ENCODE results near the gene MPRIP.

The MPRIP gene

DNA sequence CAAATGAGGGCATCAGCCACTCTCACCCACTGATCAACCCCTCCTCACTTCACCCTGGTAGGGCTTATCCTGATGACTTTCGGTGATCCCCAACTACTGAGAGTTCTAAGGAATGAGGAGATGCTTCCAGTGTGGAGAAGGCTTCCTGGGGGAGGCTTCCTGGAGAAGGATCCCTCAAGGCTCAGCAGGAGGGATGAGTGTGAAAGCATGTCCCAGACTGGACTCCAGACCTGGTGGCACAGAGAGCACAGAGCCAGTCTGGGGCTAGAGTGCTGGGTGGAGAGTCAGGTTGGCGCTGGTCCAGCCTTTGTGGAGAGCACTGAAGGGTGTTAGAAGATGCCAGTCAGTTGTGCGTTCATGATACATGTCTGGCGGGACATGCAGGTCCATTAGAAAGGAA lies 110.1 kb downstream of the MPRIP start:
- DNase-seq (ENCODE audit: extremely low read depth, low read depth): no peak
- TF ChIP-seq, protein P1, sequence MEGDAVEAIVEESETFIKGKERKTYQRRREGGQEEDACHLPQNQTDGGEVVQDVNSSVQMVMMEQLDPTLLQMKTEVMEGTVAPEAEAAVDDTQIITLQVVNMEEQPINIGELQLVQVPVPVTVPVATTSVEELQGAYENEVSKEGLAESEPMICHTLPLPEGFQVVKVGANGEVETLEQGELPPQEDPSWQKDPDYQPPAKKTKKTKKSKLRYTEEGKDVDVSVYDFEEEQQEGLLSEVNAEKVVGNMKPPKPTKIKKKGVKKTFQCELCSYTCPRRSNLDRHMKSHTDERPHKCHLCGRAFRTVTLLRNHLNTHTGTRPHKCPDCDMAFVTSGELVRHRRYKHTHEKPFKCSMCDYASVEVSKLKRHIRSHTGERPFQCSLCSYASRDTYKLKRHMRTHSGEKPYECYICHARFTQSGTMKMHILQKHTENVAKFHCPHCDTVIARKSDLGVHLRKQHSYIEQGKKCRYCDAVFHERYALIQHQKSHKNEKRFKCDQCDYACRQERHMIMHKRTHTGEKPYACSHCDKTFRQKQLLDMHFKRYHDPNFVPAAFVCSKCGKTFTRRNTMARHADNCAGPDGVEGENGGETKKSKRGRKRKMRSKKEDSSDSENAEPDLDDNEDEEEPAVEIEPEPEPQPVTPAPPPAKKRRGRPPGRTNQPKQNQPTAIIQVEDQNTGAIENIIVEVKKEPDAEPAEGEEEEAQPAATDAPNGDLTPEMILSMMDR (IDR thresholded peaks at IDR 0.05; ENCODE audit: low read depth, low read length): no peak

DNA sequence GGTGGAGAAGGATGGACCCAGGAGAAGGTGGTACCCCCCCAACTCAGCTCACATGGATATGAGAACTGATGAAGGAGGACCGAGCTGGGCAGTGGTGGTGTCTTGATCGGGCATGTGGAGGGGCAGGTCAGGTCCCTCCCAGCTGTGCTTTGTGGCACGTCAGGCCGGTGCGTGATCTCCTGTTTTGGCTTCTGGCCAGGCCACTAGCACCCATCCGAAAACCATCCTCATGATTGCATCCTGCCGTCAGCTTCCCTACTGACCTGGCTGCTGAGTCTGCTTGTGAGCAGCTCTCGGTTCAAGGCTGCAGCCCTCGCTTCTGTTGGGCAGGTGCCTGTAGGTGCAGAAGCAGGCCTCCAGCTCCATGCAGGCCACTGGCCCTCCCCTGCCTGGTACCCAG lies 110.8 kb downstream of the MPRIP start:
- TF ChIP-seq, protein P1 (IDR thresholded peaks at IDR 0.05; ENCODE audit: low read depth, low read length): no peak
- no peak for DNase-seq (ENCODE audit: extremely low read depth, low read depth)

DNA sequence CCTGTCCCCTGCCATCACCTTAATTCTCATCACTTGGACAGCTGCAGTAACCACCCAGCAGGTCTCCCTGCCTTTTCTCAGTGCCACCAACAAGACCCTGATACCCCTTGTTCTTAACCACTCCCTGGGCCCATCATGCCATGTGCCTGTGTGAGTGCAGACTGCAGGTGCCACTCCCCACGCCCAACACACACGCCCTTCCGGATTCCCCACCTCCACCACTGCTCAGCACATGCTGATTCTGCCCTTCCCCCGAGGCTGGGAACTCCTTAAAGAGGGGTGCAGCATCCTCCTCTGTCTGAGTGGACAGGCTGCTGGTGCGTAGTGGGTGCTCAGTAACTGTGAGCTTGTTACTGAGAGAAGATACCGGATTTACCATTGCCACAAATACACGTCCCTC lies 111.5 kb downstream of the MPRIP start:
- TF ChIP-seq, protein P1 (IDR thresholded peaks at IDR 0.05; ENCODE audit: low read depth, low read length): no peak

DNA sequence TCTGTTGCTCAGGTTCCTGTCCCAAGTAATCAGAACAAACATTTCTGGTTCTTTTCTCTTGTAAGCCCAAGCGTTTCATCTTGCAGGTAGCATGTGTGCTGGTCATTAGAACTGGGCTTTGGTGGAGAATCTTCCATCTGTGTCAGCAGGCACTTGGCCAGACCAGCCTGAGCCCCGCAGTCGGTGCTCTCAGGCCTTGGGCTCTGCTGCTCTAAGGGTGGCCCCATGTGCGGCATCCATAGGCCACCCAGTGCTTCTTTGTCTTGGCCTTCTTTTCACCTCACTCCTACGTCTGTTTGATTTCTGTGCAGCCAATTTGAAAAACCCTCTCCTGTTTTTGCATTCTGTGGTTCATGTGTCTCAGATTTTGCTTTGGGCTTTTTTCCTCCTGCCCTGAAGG lies 112.3 kb downstream of the MPRIP start:
- TF ChIP-seq, protein P1 (IDR thresholded peaks at IDR 0.05; ENCODE audit: low read depth, low read length): no peak
- DNase-seq (ENCODE audit: extremely low read depth, low read depth): no peak

More for the DNA sequence above, 111.5 kb downstream of the MPRIP start:
- DNase-seq (ENCODE audit: extremely low read depth, low read depth): no peak

DNA sequence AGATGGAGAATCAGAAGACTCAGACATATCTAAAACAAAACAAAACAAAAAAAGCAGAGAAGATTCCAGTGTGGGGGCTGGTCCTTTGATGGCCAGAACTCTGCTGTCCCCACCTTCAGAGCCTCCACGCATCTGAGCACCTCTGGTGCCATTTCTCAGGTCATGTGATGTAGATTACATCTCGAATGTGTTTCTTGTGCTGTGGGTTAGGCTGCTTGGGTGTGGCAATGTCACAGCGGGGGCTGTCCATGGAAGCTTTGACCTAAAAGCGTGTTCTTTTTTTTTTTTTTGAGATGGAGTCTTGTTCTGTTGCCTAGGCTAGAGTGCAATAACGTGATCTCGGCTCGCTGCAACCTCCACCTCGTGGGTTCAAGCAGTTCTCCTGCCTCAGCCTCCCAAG lies 112.7 kb downstream of the MPRIP start:
- TF ChIP-seq, protein P1 (IDR thresholded peaks at IDR 0.05; ENCODE audit: low read depth, low read length): no peak
- no peak for DNase-seq (ENCODE audit: extremely low read depth, low read depth)

DNA sequence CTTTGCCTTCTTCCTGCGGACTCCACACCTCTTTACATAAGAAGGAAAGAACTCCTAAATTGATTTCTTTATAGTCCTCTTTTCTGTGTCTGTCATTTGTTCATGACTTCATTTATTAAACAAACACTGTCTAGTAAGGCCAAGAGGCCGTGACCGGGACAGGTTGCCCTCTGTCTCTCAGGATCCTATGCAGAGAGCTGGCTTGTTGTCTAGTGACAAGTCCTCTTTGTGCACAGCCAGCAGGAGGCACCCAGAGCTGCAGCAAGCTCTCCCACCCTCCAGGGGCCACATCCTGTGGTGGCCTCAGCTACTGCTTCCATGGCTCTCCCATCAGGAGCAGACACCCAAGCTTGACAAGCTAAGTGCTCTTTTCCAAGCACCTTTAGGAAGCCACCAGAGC lies 113.3 kb downstream of the MPRIP start:
- no peak for DNase-seq (ENCODE audit: extremely low read depth, low read depth)

DNA sequence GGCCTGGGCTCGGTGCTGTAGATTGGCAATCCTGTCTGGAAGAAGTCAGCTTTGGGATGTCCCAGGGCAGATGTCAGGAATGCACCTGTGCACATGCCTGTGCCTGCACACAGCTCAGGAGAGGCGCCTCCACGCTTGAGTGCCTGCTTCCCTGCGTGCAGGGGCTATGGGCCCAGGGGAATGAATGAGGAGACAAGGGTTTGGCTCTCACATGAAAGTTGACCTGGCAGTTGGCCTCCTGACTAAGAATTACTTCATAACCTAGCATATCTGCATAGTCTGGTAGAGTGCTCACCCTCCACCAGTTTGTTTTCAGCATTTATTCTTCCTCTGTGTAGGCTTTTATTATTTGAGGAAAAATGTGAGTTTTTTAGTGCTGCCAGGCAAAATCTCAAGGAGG lies 113.8 kb downstream of the MPRIP start:
- TF ChIP-seq, protein P1 (IDR thresholded peaks at IDR 0.05; ENCODE audit: low read depth, low read length): no peak
- DNase-seq (ENCODE audit: extremely low read depth, low read depth): no peak

More for the DNA sequence above, 113.3 kb downstream of the MPRIP start:
- TF ChIP-seq, protein P1 (IDR thresholded peaks at IDR 0.05; ENCODE audit: low read depth, low read length): no peak

Data from AG09319 (cell line).